HL-60/S4 (cell line): ENCODE data around the gene NOTUM.

ENCODE experiments used
- in situ Hi-C: fragments of 300-500 bp; cut with MboI; formaldehyde crosslinking; loops from 2 replicates; pipeline ENCODE4 v1.14.3; 2022; ENCODE audit warnings: low sequenced_read_pairs

Gene NOTUM

DNA sequence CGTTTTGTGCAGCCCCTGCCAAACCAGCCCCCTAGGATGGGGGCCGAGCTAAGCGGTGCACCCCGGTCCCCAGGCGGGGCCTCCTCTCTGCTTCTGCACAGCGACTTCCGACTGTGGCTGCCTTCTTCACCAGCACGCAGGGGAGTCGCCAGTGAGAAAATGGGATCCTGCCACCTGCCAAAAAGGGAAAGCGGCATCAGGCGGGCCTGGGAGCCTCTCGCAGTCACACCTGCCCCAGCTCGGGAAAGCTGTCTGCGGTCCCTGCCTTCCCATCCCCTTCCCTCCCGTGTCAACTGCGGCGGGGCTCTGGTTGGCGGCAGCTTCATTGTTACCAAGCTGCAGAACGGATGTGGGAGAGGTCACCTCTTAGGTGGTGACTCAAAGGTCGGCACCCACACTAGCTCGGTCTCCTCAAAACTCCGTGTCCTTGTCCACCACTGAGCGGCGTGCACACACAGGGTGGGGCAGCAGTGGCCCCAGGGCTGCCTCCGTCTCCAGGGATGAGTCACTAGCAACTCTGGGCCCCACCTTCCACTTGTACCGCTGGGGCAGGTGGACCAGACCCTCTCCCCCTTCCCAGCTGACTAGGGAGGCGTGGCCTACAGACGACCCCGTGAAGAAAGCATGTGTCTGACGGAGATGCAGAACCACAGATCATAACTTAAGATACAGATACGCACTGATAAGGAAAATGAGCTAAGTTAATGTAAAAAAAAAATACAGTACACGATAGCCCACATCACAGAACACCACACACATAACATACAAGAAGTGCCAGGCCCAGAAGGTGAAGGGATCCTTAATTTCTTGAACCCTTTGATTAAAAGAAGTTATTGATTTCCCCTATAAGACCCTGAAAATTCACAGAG lies 48.3 kb downstream of the NOTUM start:
- in situ Hi-C loops, result no loop called here

DNA sequence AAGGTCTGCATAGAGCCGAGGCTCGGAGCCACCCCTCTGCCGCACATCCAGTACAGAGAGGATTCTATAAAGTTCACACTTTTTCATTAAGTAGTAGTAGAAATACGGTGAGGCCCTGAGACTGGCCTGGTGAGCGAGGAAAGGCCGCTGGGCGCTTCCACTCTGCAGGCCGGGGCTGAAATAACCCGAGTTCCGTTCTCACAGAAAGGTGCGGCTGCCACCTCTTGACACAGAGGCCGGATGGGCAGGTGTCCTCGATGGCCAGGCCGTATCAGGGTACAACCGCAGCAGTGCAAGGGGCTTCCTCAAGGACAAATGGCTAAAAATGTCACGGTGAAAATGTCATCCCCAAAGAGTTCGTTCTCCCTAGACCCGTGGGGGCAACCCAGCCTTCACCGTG lies 49.0 kb downstream of the NOTUM start:
- in situ Hi-C loops, result no loop called here

DNA sequence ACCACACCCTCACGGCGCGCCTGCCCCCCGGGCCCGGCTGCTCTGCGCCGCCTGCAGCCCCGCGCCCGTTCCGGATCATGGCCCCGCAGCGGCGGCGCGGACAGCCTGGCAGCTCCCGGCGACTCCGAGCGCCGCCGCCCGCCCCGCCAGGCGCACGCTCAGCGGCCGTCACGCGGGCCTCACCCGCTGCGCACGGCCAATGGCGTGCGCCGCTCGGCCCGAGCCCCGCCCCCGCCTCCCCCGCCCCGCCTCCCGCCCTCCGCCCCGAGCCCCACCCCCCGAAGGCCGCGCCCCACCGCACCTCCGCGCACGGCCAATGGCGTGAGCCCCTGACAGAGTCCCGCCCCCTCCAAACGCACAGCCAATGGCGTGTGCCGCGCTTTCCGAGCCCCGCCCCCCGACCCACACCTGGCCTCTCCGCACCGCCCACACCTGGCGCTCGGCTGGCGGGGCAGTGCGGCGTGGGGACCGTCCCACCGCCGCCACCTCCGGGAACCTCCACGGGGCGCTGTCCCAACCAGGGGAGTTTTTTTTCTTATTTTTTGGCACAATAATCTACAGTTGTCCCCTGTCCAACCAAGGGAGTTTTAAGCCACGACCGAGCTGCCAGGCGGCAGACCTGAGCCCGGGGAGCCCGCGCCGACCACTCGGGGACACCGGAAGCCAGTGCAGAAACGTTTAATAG lies 49.6 kb downstream of the NOTUM start, which contains the start of gene PCYT2:
Gene PCYT2, minus strand, starts transcription at position 123 of the 685 bp plus-strand sequence. Its CDS starts 44 bp downstream, at position 79.
- in situ Hi-C loops, result no loop called here

DNA sequence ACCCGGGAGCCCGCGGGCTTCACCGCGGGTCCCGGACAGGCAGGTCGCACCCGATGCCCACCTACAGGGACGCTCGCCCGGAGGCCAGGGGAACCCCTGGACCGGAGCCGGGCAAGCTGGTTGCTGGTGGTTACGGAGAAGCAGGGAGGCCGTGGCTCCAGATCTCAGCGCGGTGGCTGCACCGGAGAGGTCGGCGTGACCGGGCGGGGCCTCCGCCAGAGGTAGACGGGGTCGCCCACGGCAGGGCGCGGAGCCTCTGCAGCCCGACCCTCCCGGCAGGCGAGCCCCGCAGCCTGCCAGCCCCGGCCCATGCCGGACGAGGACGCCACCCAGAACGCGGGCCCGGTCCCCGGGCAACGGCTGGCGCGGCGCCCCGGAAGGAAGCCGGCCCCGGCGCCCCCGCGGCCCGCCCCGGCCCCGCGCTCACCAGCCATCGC lies 50.1 kb downstream of the NOTUM start:
- in situ Hi-C loops, result no loop called here

DNA sequence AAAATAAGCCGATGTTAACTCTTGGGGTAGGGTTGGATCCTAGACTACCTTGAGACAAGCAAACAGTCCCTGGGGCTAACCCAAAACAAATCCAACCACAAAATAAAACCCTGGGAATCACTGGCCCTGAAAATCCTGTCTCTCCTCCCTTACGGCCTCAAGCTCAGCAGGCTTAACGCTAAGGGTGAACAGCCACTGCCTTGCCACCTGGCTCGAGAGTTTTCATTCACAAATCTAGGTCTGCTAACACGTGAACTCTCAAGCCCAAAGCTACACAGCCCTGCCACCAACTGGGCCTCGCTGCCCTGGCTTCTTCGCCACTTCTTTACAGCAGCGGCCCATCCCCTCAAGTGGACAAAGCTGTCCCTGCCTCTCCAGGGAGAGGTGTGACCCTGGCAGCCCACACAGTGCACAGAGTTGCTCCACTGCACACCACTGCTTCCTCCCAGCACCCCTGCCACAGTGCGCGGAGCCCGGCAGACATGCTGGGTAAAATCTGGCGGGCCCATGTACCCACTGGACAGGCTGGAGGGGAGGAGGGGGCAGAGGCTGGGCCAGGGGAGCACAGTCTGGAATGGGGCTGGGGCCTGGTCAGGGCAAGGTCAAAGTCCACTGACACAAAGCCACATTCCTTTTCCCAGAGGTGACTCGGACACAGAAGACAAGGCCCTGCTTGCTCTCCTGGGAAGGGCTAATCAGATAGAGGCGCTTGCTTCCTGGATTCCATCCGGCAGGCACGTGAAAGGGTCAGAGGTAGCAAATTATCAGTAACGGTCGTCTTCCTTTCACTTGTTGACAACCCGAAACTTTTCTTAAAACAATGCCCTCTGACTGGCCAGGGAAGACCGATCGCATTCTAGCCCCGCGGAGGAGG lies 50.8 kb downstream of the NOTUM start:
- in situ Hi-C loops, result no loop called here

DNA sequence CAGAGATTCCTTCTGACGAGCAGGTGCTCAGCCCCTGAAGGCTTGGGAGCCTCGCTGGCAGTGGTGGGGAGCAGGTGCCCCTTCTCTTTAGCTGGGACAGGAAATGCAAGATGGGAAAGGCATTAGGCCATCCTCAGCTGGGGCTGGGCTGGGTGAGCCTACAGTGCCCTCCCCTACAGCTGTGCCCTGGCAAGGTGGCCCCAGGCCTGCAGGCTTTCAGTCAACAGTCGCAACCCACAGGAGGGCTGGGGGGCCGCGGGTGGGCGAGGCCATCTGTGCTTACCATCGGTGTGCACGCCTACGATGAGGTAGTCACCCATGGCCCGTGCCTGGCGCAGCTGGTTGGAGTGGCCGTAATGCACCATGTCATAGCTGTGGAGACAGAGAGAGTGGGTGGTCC lies 51.8 kb downstream of the NOTUM start:
- in situ Hi-C loops, result no loop called here

DNA sequence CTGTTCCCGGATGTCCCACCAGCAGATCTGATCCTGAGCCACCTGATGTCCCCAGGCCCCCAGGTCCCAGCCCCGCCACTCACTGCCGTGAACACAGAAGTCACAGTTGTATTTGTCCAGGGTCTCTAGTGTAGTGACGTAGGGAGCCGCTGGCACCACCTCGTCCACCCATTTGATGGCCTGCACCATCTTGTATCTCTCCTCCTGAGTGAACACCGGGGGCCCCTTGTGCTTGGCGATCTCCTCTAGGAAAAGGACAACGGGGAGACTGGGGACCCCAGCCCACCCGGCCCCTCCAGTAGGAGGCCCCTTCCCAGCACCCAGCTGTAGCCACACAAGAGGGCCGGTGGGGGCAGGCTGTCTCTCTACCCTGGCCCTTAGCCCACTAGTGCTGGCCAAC lies 52.2 kb downstream of the NOTUM start:
- in situ Hi-C loops, result no loop called here

DNA sequence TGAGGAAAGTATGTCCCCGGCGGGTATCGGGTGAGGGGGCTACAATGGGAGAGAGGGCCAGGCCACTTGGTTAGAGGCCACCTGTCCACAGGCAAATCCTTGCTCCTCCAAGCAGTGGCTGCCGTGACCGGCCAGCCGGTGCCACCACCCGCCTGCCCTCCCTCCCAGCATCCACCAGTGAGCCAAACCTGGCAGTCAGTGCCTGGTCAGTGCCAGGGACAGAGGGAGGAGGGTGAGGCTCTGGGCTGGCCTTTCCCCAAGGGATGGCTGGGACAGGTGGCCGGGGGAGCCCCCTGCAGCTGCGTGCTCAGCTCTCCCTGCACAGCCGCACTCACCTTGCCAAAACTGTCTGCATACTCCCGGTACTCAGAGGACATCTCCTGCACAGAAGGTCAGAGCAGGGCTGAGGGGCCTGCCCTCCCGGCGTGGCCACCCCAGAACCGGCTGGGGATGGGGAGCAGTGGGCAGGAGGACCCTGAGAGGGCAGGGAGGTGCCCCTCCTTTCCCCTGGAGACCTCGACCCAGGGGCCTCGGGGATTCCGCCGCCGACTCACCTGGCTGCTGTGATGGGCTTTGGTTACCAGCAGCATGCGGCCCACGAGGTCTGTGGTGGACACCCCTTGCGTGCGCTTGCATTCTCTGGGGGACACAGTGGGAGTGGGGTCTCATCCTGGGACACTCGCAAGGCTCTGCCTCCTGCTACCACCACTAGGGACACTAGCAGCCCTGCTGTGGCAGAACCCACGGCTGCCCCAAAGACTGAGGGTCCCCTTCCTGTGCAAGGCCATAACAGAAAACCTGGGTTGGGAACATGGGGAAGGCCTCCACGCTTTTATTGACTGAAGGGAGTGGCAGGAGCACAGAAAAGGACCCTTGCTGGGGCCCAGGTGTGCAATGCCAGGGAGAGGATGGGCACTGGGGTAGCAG lies 53.5 kb downstream of the NOTUM start:
- in situ Hi-C loops, result no loop called here

DNA sequence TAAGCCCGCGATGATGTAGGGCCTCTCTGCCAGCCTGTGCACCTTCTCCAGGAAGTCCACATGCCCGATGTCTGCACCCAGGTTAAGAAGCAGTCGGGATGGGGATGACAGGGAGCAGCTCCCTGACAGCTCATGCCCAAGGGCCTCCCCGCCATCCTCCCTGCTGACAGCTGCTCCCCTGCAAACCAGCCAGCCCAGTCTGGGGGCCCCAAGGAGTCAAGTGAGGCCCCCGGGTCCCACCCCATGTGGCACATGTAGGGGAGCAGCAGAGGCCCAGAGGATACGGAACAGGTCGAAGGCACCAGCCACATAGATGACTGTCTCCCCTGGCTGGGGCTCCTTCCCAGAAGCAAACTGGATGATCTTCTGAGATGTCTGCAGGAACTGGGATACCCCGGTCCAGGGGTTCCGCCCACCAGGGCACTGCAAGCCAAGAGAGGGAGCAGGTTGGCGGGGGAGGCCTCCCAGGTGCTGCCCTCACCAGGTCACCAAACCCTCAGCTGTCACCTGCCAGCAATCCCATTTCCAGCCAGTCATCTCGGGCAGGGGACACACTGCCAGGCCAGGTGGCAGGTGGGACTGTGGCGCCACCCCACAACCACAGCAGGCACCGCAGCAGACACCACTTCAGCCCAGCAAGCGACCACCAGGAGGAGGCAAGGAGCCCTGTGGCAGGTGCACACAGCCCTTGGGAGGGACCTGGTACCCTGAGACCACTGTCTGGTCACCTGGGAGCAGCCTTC lies 54.3 kb downstream of the NOTUM start:
- in situ Hi-C loops, result no loop called here

DNA sequence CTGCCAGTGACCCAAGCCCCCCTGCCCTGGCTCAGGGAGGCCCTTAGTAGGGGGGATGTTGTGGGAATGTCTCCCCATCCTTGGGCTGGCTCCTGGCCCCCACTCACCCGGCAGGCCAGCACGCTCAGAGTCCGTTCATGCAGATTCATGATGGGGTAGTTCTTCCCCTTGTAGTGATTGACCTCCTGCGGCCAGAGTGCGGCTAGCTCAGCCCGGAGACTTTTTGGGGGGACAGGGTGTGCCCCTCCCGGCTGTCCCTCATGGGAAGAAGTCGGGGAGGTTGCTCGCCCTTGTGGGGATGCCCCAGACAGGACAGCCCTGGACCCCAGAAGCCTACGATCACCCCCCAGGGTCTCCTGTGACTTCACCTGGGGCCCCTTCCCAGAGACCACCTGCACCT lies 55.0 kb downstream of the NOTUM start:
- in situ Hi-C loops, result no loop called here

DNA sequence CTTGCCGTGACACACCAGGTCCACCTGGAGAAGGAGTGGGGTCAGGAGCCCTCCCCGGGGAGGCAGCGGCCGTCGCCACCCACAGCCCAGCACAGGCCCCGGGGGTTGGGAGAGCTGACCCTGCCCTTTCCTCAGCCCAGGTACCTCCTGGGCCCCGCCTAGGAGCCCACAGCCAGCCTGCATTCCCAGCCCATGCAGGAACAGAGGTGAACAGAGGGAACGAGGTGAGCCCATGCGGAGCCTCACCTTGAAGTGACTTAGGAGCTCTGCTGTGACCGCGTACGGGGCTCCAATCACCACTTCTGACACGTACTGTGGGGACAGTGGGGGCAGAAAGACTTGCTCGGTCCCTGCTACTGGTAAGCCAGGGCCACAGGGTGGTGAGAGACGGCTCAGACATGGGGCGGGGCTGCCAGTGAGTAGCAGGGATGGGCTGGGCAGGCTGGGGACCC lies 55.5 kb downstream of the NOTUM start:
- in situ Hi-C loops, result no loop called here

DNA sequence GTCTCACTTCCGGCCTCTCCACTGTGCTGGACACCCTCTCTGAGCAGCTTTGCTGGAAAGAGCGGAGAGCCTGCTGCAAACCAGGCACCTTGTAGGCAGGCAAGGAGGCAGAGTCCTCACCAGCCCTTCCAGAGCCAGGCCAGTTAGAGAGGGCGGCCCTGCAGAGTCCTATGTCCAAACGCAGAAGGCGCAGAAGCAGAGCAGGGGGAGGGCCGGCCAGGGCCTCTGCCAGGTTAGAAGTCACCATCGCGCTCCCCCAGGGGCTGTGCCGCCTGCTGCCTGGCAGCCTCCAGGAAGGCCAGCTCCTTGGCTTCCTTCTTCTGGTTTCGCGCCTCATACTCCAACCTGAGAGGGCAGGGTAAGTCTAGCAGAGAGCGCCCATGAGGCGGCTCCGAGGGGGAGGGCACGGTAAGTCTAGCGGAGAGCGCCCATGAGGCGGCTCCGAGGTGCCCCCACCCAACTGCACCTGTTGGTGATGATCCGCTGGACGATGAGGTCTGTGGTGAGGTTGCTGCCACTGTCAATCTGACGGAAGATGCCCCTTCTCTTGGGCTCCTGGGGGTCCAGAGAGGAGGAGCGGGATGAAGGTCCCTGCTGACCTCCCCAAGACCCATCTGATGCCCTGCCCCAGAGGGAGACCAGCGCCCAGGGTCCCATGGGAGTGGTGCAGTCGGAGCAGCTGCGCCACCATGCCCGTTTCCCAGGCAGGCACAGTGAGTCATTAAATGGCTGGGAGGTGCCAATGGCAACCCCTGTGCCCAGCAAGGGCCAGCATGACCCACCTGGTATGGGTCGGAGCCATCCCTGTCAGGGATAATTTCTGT lies 56.2 kb downstream of the NOTUM start:
- in situ Hi-C loops, result no loop called here

DNA sequence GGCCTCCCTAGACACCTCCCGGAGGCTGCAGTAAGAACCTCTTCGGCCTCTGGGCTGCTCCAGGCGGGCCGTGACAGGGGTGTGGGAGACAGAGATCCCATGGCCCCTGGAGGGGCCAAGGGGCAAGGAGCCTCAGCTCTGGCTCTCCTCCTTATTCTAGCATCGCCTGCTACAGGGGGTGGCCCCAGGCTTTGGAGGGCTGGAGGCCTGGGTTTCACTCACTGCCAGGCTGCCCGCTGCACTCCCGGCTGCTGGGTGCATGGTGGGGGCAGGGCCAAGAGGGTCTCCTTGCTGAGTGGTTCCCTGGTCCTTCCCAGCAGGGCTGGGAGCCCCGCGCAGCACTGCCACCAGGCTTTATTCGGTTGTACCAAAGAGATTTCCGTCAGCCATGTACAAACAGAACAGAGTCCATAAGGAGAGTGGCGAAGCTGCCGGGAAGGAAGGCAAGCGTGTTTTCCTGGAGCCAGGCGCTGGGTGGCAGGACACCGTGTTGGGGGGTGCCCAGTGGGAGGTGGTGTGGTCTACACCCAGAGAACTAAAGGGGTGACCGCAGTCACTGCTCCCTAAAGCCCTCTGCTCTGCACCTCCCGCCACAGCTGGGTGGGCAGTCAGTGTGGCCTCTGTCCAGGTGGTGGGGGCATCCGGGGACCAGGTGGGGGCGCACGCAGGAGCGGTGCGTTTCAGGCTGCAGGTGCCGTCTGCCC lies 56.9 kb downstream of the NOTUM start:
- in situ Hi-C loops, result no loop called here

DNA sequence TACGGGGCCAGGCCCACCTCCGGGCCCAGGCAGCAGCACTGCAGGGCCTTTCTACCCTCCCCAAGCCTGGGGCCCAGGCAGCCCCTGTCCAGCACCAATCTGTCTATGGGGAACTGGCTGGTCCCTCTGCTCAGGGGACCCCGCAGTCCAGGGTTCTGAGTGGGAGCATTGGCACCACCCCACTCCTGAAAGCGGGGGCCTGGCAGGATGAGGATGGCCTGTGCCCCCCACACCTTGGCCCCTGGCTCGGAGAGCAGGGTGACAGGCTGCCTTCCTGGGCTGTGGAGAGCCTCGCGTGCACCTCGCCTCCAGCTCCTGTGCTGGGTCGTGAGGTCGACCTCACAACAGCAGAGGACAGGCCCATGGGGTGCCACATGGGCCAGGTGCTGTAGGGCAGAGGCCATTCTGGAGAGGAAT lies 57.6 kb downstream of the NOTUM start:
- in situ Hi-C loops, result no loop called here

DNA sequence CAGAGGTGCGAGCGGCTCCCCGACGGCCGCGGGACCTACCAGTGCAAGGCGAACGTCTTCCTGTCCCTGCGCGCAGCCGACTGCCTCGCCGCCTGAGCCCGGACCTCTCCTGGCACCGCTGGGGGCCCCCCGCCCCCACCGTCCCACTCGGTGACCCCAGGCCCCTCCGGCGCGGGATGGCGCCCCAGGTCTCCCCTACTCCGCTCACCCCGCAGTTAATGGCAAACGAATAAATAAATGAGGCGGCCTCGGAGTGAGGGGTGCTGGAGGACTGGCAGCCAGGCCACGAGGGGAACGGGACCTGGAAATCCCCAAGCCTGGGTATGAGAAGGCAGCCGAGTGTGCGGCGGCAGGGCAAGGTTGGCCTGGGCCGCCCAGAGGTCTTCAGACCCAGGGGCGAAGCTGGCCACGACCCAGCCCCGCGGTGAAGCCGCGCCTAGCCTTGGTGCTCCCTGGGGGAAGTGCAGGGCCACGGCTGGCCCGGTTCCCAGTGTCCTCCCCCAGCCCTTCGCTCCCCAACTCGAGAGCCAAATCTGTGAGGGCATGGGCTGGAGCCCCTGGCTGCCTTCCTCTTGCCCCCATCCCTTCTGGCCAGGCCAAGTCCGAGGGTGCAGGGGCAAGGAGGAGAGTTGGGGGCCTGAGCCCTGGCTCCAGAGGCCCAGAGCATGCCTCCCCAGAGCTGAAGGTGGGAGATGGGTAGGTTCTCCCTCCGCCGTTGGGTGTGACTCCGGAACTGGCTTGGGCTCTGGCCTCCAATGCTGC lies 58.2 kb downstream of the NOTUM start:
- in situ Hi-C loops, result no loop called here
